ENCODE data around the gene RPL18. TPM values are rescaled to one million over a fixed set of nuclear protein-coding genes. Genes with fewer than 3 reads are reported as not detected.

RPL18 gene
- total and polyA plus RNA-seq, 2 donors = 2,287 to 2,606 TPM

- Histone ChIP-seq H3K4me3 (ENCODE audit: low read length in 2 of 2) (no peak overlapping the region), H3K27ac (ENCODE audit: low read depth in 1 of 2, low read length in 1 of 2) (no peak overlapping the region), H3K27me3 (ENCODE audit: control insufficient read depth in 2 of 2, insufficient read depth in 1 of 2, low read length in 1 of 2) (peaks cover 0 to under 1% of the 10 kb centered on the region in 2 donors), H3K9me3 (ENCODE audit: control insufficient read depth in 2 of 2, insufficient read depth in 1 of 2, low read length in 1 of 2) (no peaks in the 10 kb centered on the region), H3K4me1 (ENCODE audit: control insufficient read depth in 2 of 2, insufficient read depth in 2 of 2, low read length in 2 of 2) (peaks cover 30 to 45% of the 10 kb centered on the region in 2 donors), H3K36me3 (ENCODE audit: control insufficient read depth in 2 of 2, insufficient read depth in 2 of 2, low read length in 1 of 2) (no peaks in the 10 kb centered on the region)
- DNase-seq (ENCODE audit: low read depth in 6 of 9, low spot score in 9 of 9) = no peak
- 98% methylated on average over 12 of the region's 12 CpGs for WGBS
Observed at GRCh38 chr19:48650974-48651682, 32.1 kb upstream of the RPL18 start.

GRCh38 chr19:48648134-48648533 is 29.2 kb upstream of the RPL18 start:
- peaks cover 0 to 11% of the 10 kb centered on the region in 2 donors for H3K27me3 ChIP-seq (ENCODE audit: control insufficient read depth in 2 of 2, insufficient read depth in 1 of 2, low read length in 1 of 2)
- DNase-seq (ENCODE audit: low read depth in 6 of 9, low spot score in 9 of 9) = no peak
- no peaks in the 10 kb centered on the region for H3K9me3 ChIP-seq (ENCODE audit: control insufficient read depth in 2 of 2, insufficient read depth in 1 of 2, low read length in 1 of 2)
- no peaks in the 10 kb centered on the region for H3K36me3 ChIP-seq (ENCODE audit: control insufficient read depth in 2 of 2, insufficient read depth in 2 of 2, low read length in 1 of 2)
- no peak overlapping the region for H3K4me3 ChIP-seq (ENCODE audit: low read length in 2 of 2)
- H3K27ac ChIP-seq (ENCODE audit: low read depth in 1 of 2, low read length in 1 of 2) = peak overlapping the region; percentile 18 to 44
- WGBS = 72% methylated on average over 2 of the region's 2 CpGs
- H3K4me1 ChIP-seq (ENCODE audit: control insufficient read depth in 2 of 2, insufficient read depth in 2 of 2, low read length in 2 of 2) = peaks cover 25 to 57% of the 10 kb centered on the region in 2 donors

DNA sequence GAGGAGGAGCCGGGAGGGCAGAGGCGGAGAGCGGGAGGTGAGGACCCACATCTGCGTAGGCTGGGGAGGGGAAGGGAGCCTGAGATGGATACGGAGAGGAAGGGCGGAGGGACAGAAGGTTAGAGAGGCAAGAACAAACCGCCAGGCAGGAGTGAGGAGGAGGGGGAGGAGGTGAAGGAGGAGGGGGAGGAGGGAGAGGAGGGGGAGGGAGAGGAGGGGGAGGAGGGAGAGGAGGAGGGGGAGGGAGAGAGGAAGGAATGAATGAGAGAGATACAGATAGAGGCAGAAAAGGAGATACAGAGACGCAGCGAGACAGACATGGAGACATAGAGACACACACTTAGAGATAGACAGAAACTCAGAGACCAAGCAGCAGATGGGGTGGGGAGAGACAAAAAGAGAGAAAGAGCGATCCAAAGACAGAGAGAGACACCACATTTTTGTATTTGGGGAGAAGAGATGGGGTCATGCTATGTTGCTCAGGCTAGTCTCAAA is 27.8 kb upstream of the RPL18 start:
- no peaks in the 10 kb centered on the region for H3K36me3 ChIP-seq (ENCODE audit: control insufficient read depth in 2 of 2, insufficient read depth in 2 of 2, low read length in 1 of 2)
- H3K4me3 ChIP-seq (ENCODE audit: low read length in 2 of 2) = peak overlapping the region; percentile 55 to 65
- WGBS = 14% methylated on average over 7 of the region's 10 CpGs
- no peaks in the 10 kb centered on the region for H3K9me3 ChIP-seq (ENCODE audit: control insufficient read depth in 2 of 2, insufficient read depth in 1 of 2, low read length in 1 of 2)
- H3K27me3 ChIP-seq (ENCODE audit: control insufficient read depth in 2 of 2, insufficient read depth in 1 of 2, low read length in 1 of 2) = peaks cover 0 to 11% of the 10 kb centered on the region in 2 donors
- peak overlapping the region; percentile 76 to 90 for H3K27ac ChIP-seq (ENCODE audit: low read depth in 1 of 2, low read length in 1 of 2)
- H3K4me1 ChIP-seq (ENCODE audit: control insufficient read depth in 2 of 2, insufficient read depth in 2 of 2, low read length in 2 of 2) = peaks cover 24 to 54% of the 10 kb centered on the region in 2 donors
- peak in 1 of 9 donors; percentile 43 for DNase-seq (ENCODE audit: low read depth in 6 of 9, low spot score in 9 of 9)

DNA sequence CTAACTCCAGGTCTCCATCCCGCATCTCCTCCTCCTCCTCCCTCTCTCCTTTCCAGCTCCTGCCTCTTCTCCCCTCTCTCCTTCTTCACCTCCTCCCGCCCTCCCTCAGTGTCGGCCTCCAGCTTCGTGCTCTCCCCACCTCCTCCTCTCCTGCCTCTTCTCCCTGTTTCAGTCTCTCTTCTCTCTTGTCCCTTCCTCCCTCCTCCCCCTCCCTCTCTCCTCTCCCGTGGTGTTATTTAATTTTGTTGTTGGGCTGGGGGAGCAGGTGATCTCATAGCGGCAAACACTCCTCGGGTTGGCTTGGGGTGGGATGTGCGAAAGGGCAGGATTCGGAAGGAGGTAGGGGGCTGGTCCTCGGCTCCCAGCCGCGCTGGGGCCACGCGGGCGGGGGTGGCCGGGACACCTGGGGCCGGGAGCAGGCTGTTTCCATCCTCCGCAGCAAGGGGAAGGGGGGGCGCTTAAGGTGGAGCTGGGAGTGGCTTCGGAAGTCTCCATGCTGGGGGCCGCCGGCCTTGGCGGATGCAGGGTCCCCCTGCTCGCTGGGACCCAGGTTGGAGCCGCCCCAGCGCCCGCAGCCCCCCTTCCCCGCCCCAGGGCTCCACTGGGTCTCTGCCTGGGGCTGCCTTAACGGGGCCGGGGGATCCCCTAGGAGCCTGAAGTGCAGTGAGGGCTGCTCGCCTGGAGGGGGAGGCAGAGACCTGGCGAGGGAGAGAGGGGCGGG is 27.2 kb upstream of the RPL18 start, which contains the start of gene CA11:
TSS of gene CA11 (minus strand) at position 187 of the 721 bp plus-strand sequence. CDS start 555 bp downstream, outside the sequence.
- Histone ChIP-seq H3K27me3 (ENCODE audit: control insufficient read depth in 2 of 2, insufficient read depth in 1 of 2, low read length in 1 of 2) (peaks cover 0 to 11% of the 10 kb centered on the region in 2 donors), H3K4me3 (ENCODE audit: low read length in 2 of 2) (peak within 1 kb of the TSS; percentile 55 to 65), H3K36me3 (ENCODE audit: control insufficient read depth in 2 of 2, insufficient read depth in 2 of 2, low read length in 1 of 2) (no peaks in the 10 kb centered on the region), H3K27ac (ENCODE audit: low read depth in 1 of 2, low read length in 1 of 2) (peak within 1 kb of the TSS; percentile 76 to 90), H3K9me3 (ENCODE audit: control insufficient read depth in 2 of 2, insufficient read depth in 1 of 2, low read length in 1 of 2) (no peaks in the 10 kb centered on the region), H3K4me1 (ENCODE audit: control insufficient read depth in 2 of 2, insufficient read depth in 2 of 2, low read length in 2 of 2) (peaks cover 24 to 54% of the 10 kb centered on the region in 2 donors)
- under 1% methylated on average over 33 of the region's 33 CpGs for WGBS
- DNase-seq (ENCODE audit: low read depth in 6 of 9, low spot score in 9 of 9) = peak in 8 of 9 donors; percentile 86 to 96 (median 90)

- Histone ChIP-seq H3K4me1 (ENCODE audit: control insufficient read depth in 2 of 2, insufficient read depth in 2 of 2, low read length in 2 of 2) (peaks cover 24 to 54% of the 10 kb centered on the region in 2 donors), H3K36me3 (ENCODE audit: control insufficient read depth in 2 of 2, insufficient read depth in 2 of 2, low read length in 1 of 2) (no peaks in the 10 kb centered on the region), H3K27me3 (ENCODE audit: control insufficient read depth in 2 of 2, insufficient read depth in 1 of 2, low read length in 1 of 2) (peaks cover 0 to 11% of the 10 kb centered on the region in 2 donors), H3K4me3 (ENCODE audit: low read length in 2 of 2) (peak overlapping the region; percentile 55 to 65), H3K27ac (ENCODE audit: low read depth in 1 of 2, low read length in 1 of 2) (peak overlapping the region; percentile 76 to 90), H3K9me3 (ENCODE audit: control insufficient read depth in 2 of 2, insufficient read depth in 1 of 2, low read length in 1 of 2) (no peaks in the 10 kb centered on the region)
- WGBS = under 1% methylated on average over 6 of the region's 6 CpGs
- peak in 1 of 9 donors; percentile 52 for DNase-seq (ENCODE audit: low read depth in 6 of 9, low spot score in 9 of 9)
Observed at GRCh38 chr19:48645620-48646000, 26.6 kb upstream of the RPL18 start.

- H3K4me3 ChIP-seq (ENCODE audit: low read length in 2 of 2) = peak overlapping the region; percentile 55 to 65
- WGBS = 4% methylated on average over 25 of the region's 25 CpGs
- peaks cover 0 to 12% of the 10 kb centered on the region in 2 donors for H3K27me3 ChIP-seq (ENCODE audit: control insufficient read depth in 2 of 2, insufficient read depth in 1 of 2, low read length in 1 of 2)
- H3K27ac ChIP-seq (ENCODE audit: low read depth in 1 of 2, low read length in 1 of 2) = peak overlapping the region; percentile 76 to 90
- peaks cover 24 to 54% of the 10 kb centered on the region in 2 donors for H3K4me1 ChIP-seq (ENCODE audit: control insufficient read depth in 2 of 2, insufficient read depth in 2 of 2, low read length in 2 of 2)
- no peaks in the 10 kb centered on the region for H3K36me3 ChIP-seq (ENCODE audit: control insufficient read depth in 2 of 2, insufficient read depth in 2 of 2, low read length in 1 of 2)
- peak in 5 of 9 donors; percentile 66 to 88 (median 75) for DNase-seq (ENCODE audit: low read depth in 6 of 9, low spot score in 9 of 9)
- H3K9me3 ChIP-seq (ENCODE audit: control insufficient read depth in 2 of 2, insufficient read depth in 1 of 2, low read length in 1 of 2) = no peaks in the 10 kb centered on the region
Observed at GRCh38 chr19:48644839-48645619, 26.1 kb upstream of the RPL18 start.

- H3K9me3 ChIP-seq (ENCODE audit: control insufficient read depth in 2 of 2, insufficient read depth in 1 of 2, low read length in 1 of 2) = no peaks in the 10 kb centered on the region
- H3K36me3 ChIP-seq (ENCODE audit: control insufficient read depth in 2 of 2, insufficient read depth in 2 of 2, low read length in 1 of 2) = no peaks in the 10 kb centered on the region
- H3K27me3 ChIP-seq (ENCODE audit: control insufficient read depth in 2 of 2, insufficient read depth in 1 of 2, low read length in 1 of 2) = peaks cover 0 to 19% of the 10 kb centered on the region in 2 donors
- DNase-seq (ENCODE audit: low read depth in 6 of 9, low spot score in 9 of 9) = no peak
- WGBS = 88% methylated on average over 4 of the region's 4 CpGs
- H3K4me3 ChIP-seq (ENCODE audit: low read length in 2 of 2) = no peak overlapping the region
- H3K27ac ChIP-seq (ENCODE audit: low read depth in 1 of 2, low read length in 1 of 2) = no peak overlapping the region
- H3K4me1 ChIP-seq (ENCODE audit: control insufficient read depth in 2 of 2, insufficient read depth in 2 of 2, low read length in 2 of 2) = peaks cover 19 to 50% of the 10 kb centered on the region in 2 donors
Observed at GRCh38 chr19:48644355-48644754, 25.4 kb upstream of the RPL18 start.

GRCh38 chr19:48642862-48643261 is 23.9 kb upstream of the RPL18 start:
- Histone ChIP-seq H3K27ac (ENCODE audit: low read depth in 1 of 2, low read length in 1 of 2) (no peak overlapping the region), H3K36me3 (ENCODE audit: control insufficient read depth in 2 of 2, insufficient read depth in 2 of 2, low read length in 1 of 2) (no peaks in the 10 kb centered on the region), H3K4me1 (ENCODE audit: control insufficient read depth in 2 of 2, insufficient read depth in 2 of 2, low read length in 2 of 2) (peaks cover 20 to 50% of the 10 kb centered on the region in 2 donors), H3K27me3 (ENCODE audit: control insufficient read depth in 2 of 2, insufficient read depth in 1 of 2, low read length in 1 of 2) (peaks cover 0 to 25% of the 10 kb centered on the region in 2 donors), H3K9me3 (ENCODE audit: control insufficient read depth in 2 of 2, insufficient read depth in 1 of 2, low read length in 1 of 2) (no peaks in the 10 kb centered on the region), H3K4me3 (ENCODE audit: low read length in 2 of 2) (no peak overlapping the region)
- no peak for DNase-seq (ENCODE audit: low read depth in 6 of 9, low spot score in 9 of 9)
- WGBS = 98% methylated on average over 5 of the region's 5 CpGs
